RCC 7860 (cell line): Measurements from ENCODE around the gene CYTH2.
A peak's percentile ranks its signal among the peaks of the same experiment; 100 is the strongest.

Source experiments
- DNase-seq: peaks from one replicate; pipeline ENCODE4 v3.0.0-alpha.2; 2015; ENCODE audit warnings: low spot score
- FAIRE-seq: peaks from 2 replicates; lab custom pipeline; 2012; peaks lifted over from hg19 to GRCh38; lab: Jason Lieb, UNC

CYTH2 gene

GRCh38 chr19:48491793-48492123 is 22.6 kb downstream of the CYTH2 start:
- no peak for DNase-seq
- no peak for FAIRE-seq

GRCh38 chr19:48492925-48493717 is 24.0 kb downstream of the CYTH2 start:
- DNase-seq: peak; percentile 77
- FAIRE-seq: peak; percentile 67

- FAIRE-seq (no peak), DNase-seq (no peak)
These were observed 24.7 kb downstream of the CYTH2 start for GRCh38 chr19:48493718-48494401.

- no peak for FAIRE-seq
- DNase-seq: no peak
These were observed 26.2 kb downstream of the CYTH2 start for GRCh38 chr19:48495396-48495795.

- no peak for DNase-seq
- no peak for FAIRE-seq
These were observed 28.0 kb downstream of the CYTH2 start for GRCh38 chr19:48496959-48497727.

- no peak for FAIRE-seq
- no peak for DNase-seq
These were observed 28.8 kb downstream of the CYTH2 start for GRCh38 chr19:48497728-48498594.

GRCh38 chr19:48498595-48499311 is 29.6 kb downstream of the CYTH2 start:
- no peak for FAIRE-seq
- DNase-seq: no peak

GRCh38 chr19:48499316-48500090 is 30.3 kb downstream of the CYTH2 start:
- DNase-seq (no peak), FAIRE-seq (no peak)

- DNase-seq: no peak
- no peak for FAIRE-seq
These were observed 31.8 kb downstream of the CYTH2 start for GRCh38 chr19:48500830-48501493.

GRCh38 chr19:48501494-48502349 is 32.6 kb downstream of the CYTH2 start:
- no peak for FAIRE-seq

GRCh38 chr19:48502350-48503018 is 33.3 kb downstream of the CYTH2 start:
- DNase-seq: no peak
- FAIRE-seq: no peak

More at GRCh38 chr19:48501494-48502349, 32.6 kb downstream of the CYTH2 start:
- no peak for DNase-seq

- DNase-seq (peak; percentile 68), FAIRE-seq (no peak)
These were observed 37.1 kb downstream of the CYTH2 start for GRCh38 chr19:48506138-48506733.

GRCh38 chr19:48507911-48508439 is 38.8 kb downstream of the CYTH2 start:
- DNase-seq: no peak
- no peak for FAIRE-seq

- DNase-seq (no peak), FAIRE-seq (no peak)
These were observed 39.7 kb downstream of the CYTH2 start for GRCh38 chr19:48508729-48509411.

- DNase-seq (no peak), FAIRE-seq (no peak)
These were observed 40.5 kb downstream of the CYTH2 start for GRCh38 chr19:48509467-48510194.
